Esophagus muscularis mucosa (tissue), 3 donors: Measurements from ENCODE around the gene GLTP.

Source experiments
- CTCF ChIP-seq, 3 experiments: fragments of 200-600 bp in 2 of 3; fragments of 450-650 bp in 1 of 3; sonication (generic) in 2 of 3; IDR thresholded peaks; one replicate each; pipeline ENCODE4 v1.5.1; 2017 to 2019; ENCODE audit warnings: antibody characterized with exemption in 3 of 3, mild to moderate bottlenecking in 2 of 3, moderate library complexity in 1 of 3
- POLR2A ChIP-seq: fragments of 450-650 bp; IDR thresholded peaks from one replicate; pipeline ENCODE4 v1.6.1; 2017; ENCODE audit warnings: antibody characterized with exemption, moderate library complexity, mild to moderate bottlenecking, low read depth
- POLR2AphosphoS5 ChIP-seq, 2 donors: sonication (generic); formaldehyde crosslinking; IDR thresholded peaks; one replicate each; pipeline ENCODE4 v1.6.1; 2017; ENCODE audit warnings: antibody characterized with exemption in 2 of 2

- TF ChIP-seq POLR2A (no peak), CTCF (IDR thresholded peaks at IDR 0.05) (no peak), POLR2AphosphoS5 (IDR thresholded peaks at IDR 0.05) (no peak)
Observed at GRCh38 chr12:109920261-109920780, 40.0 kb upstream of the GLTP start.
